ENCODE data around the gene TMEM42.

- TF ChIP-seq CTCF (IDR thresholded peaks at IDR 0.05): no peak
- no peak for TF ChIP-seq POLR2AphosphoS5 (IDR thresholded peaks at IDR 0.05; ENCODE audit: low read depth, low read length)
- no peak for TF ChIP-seq SIN3A (IDR thresholded peaks at IDR 0.05; ENCODE audit: borderline replicate concordance, insufficient read depth, low read depth, low read length)
- TF ChIP-seq TCF7L2 (IDR thresholded peaks at IDR 0.05; ENCODE audit: low read depth, low read length): no peak
Measured at GRCh38 chr3:44890852-44891251, 29.1 kb downstream of the TMEM42 start.
